K562 (cell line): ENCODE measurements around the gene SGMS1. TPM values are rescaled to one million over a fixed set of nuclear protein-coding genes. Genes with fewer than 3 reads are reported as not detected.

Experiments
- ARID3B ChIP-seq: fragments of 250-450 bp; sonication (Bioruptor Pico); IDR thresholded peaks from 2 replicates; pipeline ENCODE4 v1.4.0; 2020; ENCODE audit warnings: borderline replicate concordance
- BCLAF1 ChIP-seq, 2 experiments: fragments of 450-650 bp in 1 of 2; IDR thresholded peaks; 2 replicates each; pipeline ENCODE4 v1.6.1; 2011 to 2017; ENCODE audit warnings: low read depth in 2 of 2, antibody characterized with exemption in 1 of 2, borderline replicate concordance in 1 of 2, low read length in 1 of 2, mild to moderate bottlenecking in 1 of 2, mixed read lengths in 1 of 2; ENCODE audit not compliant: control insufficient read depth in 1 of 2
- CREB5 ChIP-seq: fragments of 250-450 bp; sonication (Bioruptor Pico); IDR thresholded peaks from 2 replicates; pipeline ENCODE4 v1.5.0; 2020; ENCODE audit warnings: mild to moderate bottlenecking
- ELF4 ChIP-seq: fragments of 450-650 bp; formaldehyde crosslinking; IDR thresholded peaks from 2 replicates; pipeline ENCODE4 v1.4.0; 2022; ENCODE audit warnings: missing genetic modification characterization
- FOXK1 ChIP-seq: sonication (generic); formaldehyde crosslinking; IDR thresholded peaks from 2 replicates; pipeline ENCODE4 v1.8.0; 2022; ENCODE audit warnings: missing genetic modification reagents, mild to moderate bottlenecking, borderline replicate concordance
- GTF2F1 ChIP-seq: IDR thresholded peaks from 2 replicates; pipeline ENCODE4 v1.6.1; 2011; ENCODE audit warnings: low read depth, low read length, improper control_type of control experiment
- HIVEP1 ChIP-seq: fragments of 250-450 bp; sonication (Bioruptor Pico); IDR thresholded peaks from 2 replicates; pipeline ENCODE4 v1.4.0; 2020; ENCODE audit warnings: mild to moderate bottlenecking
- LCOR ChIP-seq: sonication (generic); formaldehyde crosslinking; IDR thresholded peaks from 2 replicates; pipeline ENCODE4 v1.8.0; 2022; ENCODE audit warnings: mild to moderate bottlenecking, missing genetic modification reagents
- MED1 ChIP-seq: sonication (generic); formaldehyde crosslinking; IDR thresholded peaks from 2 replicates; pipeline ENCODE4 v1.8.1; 2023; ENCODE audit warnings: missing genetic modification reagents, borderline replicate concordance
- TAF15 ChIP-seq: fragments of 200-400 bp; formaldehyde crosslinking; IDR thresholded peaks from 2 replicates; pipeline ENCODE4 v1.6.1; 2017; ENCODE audit warnings: mild to moderate bottlenecking, low read depth, low read length, moderate library complexity
- TCF3 ChIP-seq: sonication (generic); formaldehyde crosslinking; IDR thresholded peaks from 2 replicates; pipeline ENCODE4 v1.4.0; 2020; ENCODE audit warnings: mild to moderate bottlenecking, missing genetic modification reagents
- ZBED1 ChIP-seq: IDR thresholded peaks from 2 replicates; pipeline ENCODE4 v1.6.1; 2014
- ZMIZ1 ChIP-seq, 2 experiments: fragments of 150-350 bp in 1 of 2; IDR thresholded peaks; 2 replicates each; pipeline ENCODE4 v1.6.1; 2012 to 2016; ENCODE audit warnings: low read depth in 2 of 2, low read length in 2 of 2, mild to moderate bottlenecking in 1 of 2, moderate library complexity in 1 of 2
- ZNF507 ChIP-seq: conservative IDR thresholded peaks from 2 replicates; pipeline ENCODE4 v1.6.1; 2017; ENCODE audit warnings: missing genetic modification characterization, missing compliant biosample characterization
- ZNF639 ChIP-seq, 2 experiments: fragments of 200-800 bp in 1 of 2; sonication (Bioruptor generic) in 1 of 2; sonication (generic) in 1 of 2; formaldehyde crosslinking in 1 of 2; IDR thresholded peaks in 1 of 2; conservative IDR thresholded peaks in 1 of 2; 2 replicates each; pipeline versions ENCODE4 v1.5.0 to v1.6.1; 2016 to 2020; ENCODE audit warnings: missing compliant biosample characterization in 1 of 2, missing genetic modification characterization in 1 of 2, missing genetic modification reagents in 1 of 2
- polyA plus RNA-seq, 8 experiments: library from polyadenylated mRNA; depleted of rRNA in 4 of 8; stranded (reverse) in 5 of 8; unstranded in 3 of 8; fragments of >200 nt; fragmentation: Nextera tagmentation in 2 of 8; fragmentation: Illumina TruSeq in 1 of 8; extraction: Ambion mirVana in 2 of 8; extraction: Trizol in 1 of 8; gene quantifications; 2 replicates each; pipeline versions ENCODE4 v1.2.1 to v1.2.3, GENCODE V29; 2011 to 2014; ENCODE audit warnings: inconsistent platforms in 1 of 8, missing spikeins in 1 of 8
- total RNA-seq, 7 experiments: library from RNA; depleted of rRNA in 6 of 7; stranded (reverse); fragments of >200 nt in 6 of 7; fragmentation: Illumina TruSeq in 2 of 7; extraction: Trizol in 2 of 7; gene quantifications; 2 replicates each; pipeline versions ENCODE4 v1.2.1 to v1.2.3, GENCODE V29; 2011 to 2021; ENCODE audit warnings: low replicate concordance in 1 of 7

Gene SGMS1
- total and polyA plus RNA-seq, 9 of the 15 experiments (the other 6 are each of a cell fraction or from before 2014, with no cell fraction given), result 22.6 to 232 (median 82.2) TPM

GRCh38 chr10:50550291-50550839 is 73.4 kb downstream of the SGMS1 start (continued):
- peak in 1 of 2 experiments; percentile 89; a peak in 1 of 4 replicates for TF ChIP-seq BCLAF1 (IDR thresholded peaks at IDR 0.05; ENCODE audit: borderline replicate concordance in 1 of 2, control insufficient read depth in 1 of 2, low read depth in 2 of 2, low read length in 1 of 2)
- peak in 1 of 2 experiments; percentile 94; a peak in 2 of 4 replicates for TF ChIP-seq ZNF639 (CRISPR knock-in tag; conservative IDR thresholded peaks at IDR 0.05 in 1 of 2, IDR thresholded peaks at IDR 0.05 in 1 of 2)
- peak; percentile 89; the same call in 1 of the 2 replicates for TF ChIP-seq ZBED1
- no peak for TF ChIP-seq ZNF507 (tag)
- TF ChIP-seq ZMIZ1 (IDR thresholded peaks at IDR 0.05; ENCODE audit: low read depth in 2 of 2, low read length in 2 of 2), result peak in 1 of 2 experiments; percentile 99; a peak in 2 of 4 replicates
- TF ChIP-seq CREB5 (CRISPR knock-in tag), result no peak
- TF ChIP-seq HIVEP1, result no peak
- TF ChIP-seq LCOR (CRISPR knock-in tag), result peak; percentile 94
- no peak for TF ChIP-seq ARID3B (CRISPR knock-in tag)
- TF ChIP-seq TAF15, result no peak
- no peak for TF ChIP-seq GTF2F1
- TF ChIP-seq FOXK1 (CRISPR knock-in tag), result no peak
- no peak for TF ChIP-seq MED1 (CRISPR knock-in tag)
- peak; percentile 96 for TF ChIP-seq ELF4 (CRISPR knock-in tag)
- TF ChIP-seq TCF3 (CRISPR knock-in tag), result peak; percentile 100
